Measurements from ENCODE around the gene LY6G6F. TPM values are rescaled to one million over a fixed set of nuclear protein-coding genes. Genes with fewer than 3 reads are reported as not detected.

LY6G6F gene
- total and polyA plus RNA-seq, 2 experiments from 2014 or later: not detected

DNA sequence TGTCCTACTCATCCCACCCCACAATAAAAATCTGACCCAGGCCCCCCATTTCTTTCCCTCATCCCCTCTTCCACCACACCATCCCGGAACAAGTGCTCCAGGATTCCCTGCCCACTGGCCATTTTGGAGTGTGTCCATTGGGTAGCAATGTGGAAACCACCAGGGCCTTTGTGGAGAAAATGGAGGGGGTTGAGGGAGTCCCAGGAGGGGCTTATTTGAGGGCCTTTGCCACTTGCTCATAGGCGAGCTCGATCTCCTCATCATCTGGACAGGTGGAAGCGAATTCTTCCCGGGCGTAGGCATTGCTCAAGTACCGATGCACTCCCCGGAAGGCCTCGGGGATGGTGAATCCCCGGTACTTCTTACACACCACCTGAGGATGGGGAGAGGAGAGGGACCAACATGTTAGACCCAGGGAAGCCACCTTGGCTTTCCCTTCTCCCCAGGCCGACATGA, 24.0 kb downstream of the LY6G6F start:
- DNase-seq (ENCODE audit: low spot score): no peak
- H3K4me2 ChIP-seq: peak overlapping the region; percentile 98
- peaks cover 22% of the 10 kb centered on the region for H3K79me2 ChIP-seq (replicated peaks; ENCODE audit: insufficient read depth)
- H3K4me3 ChIP-seq: peak overlapping the region; percentile 99
- H3K4me1 ChIP-seq (ENCODE audit: insufficient read depth): peaks cover 21% of the 10 kb centered on the region
- peaks cover 47% of the 10 kb centered on the region for H3F3A ChIP-seq (replicated peaks; ENCODE audit: low read depth)
- Mint-ChIP-seq H3K27ac (peak overlapping the region; percentile 96; the same call in 1 of the 2 replicates), H3K36me3 (ENCODE audit: low read depth) (peaks cover 62% of the 10 kb centered on the region), H3K4me3 (peak overlapping the region; percentile 93), H3K4me1 (peaks cover 30% of the 10 kb centered on the region), H3K27me3 (ENCODE audit: insufficient read depth, low read depth, poor library complexity) (peaks cover 19% of the 10 kb centered on the region), H3K9me3 (no peaks in the 10 kb centered on the region; the same call in 2 of the 3 replicates)
- H3K27ac ChIP-seq (ENCODE audit: low read depth): peak overlapping the region; percentile 79
- TF ChIP-seq STAT1 (IDR thresholded peaks at IDR 0.05; ENCODE audit: unreplicated experiment) (no peak), JUNB (IDR thresholded peaks at IDR 0.05; ENCODE audit: unreplicated experiment) (no peak), POLR2AphosphoS5 (IDR thresholded peaks at IDR 0.05; ENCODE audit: low read depth) (no peak), ZNF114 (CRISPR knock-in tag; IDR thresholded peaks at IDR 0.05) (no peak), ZNF331 (CRISPR knock-in tag; IDR thresholded peaks at IDR 0.05; ENCODE audit: low read depth) (no peak)
- H3K36me3 ChIP-seq (ENCODE audit: insufficient read depth): peaks cover 29% of the 10 kb centered on the region
- H2AFZ ChIP-seq: no peak overlapping the region
- H3K9me2 ChIP-seq (ENCODE audit: insufficient read depth): no peaks in the 10 kb centered on the region
- peaks cover 11% of the 10 kb centered on the region; the same call in 1 of the 2 replicates for H4K20me1 ChIP-seq (replicated peaks; ENCODE audit: insufficient read depth)
- ATAC-seq: no peak
- peaks cover 8% of the 10 kb centered on the region; the same call in 1 of the 2 replicates for H3K27me3 ChIP-seq (ENCODE audit: insufficient read depth)

GRCh38 chr6:31732029-31732428, 25.4 kb downstream of the LY6G6F start:
- peaks cover 51% of the 10 kb centered on the region for H3K36me3 Mint-ChIP-seq (ENCODE audit: low read depth)
- Histone ChIP-seq H3K4me1 (ENCODE audit: insufficient read depth) (peaks cover 26% of the 10 kb centered on the region), H3K27me3 (ENCODE audit: insufficient read depth) (peaks cover 8% of the 10 kb centered on the region; the same call in 1 of the 2 replicates), H3K4me3 (no peak overlapping the region), H3K9me2 (ENCODE audit: insufficient read depth) (no peaks in the 10 kb centered on the region), H3K79me2 (replicated peaks; ENCODE audit: insufficient read depth) (peaks cover 27% of the 10 kb centered on the region), H3K4me2 (no peak overlapping the region), H3K27ac (ENCODE audit: low read depth) (no peak overlapping the region), H4K20me1 (replicated peaks; ENCODE audit: insufficient read depth) (peaks cover 11% of the 10 kb centered on the region; the same call in 1 of the 2 replicates), H3F3A (replicated peaks; ENCODE audit: low read depth) (peaks cover 52% of the 10 kb centered on the region), H3K36me3 (ENCODE audit: insufficient read depth) (peaks cover 29% of the 10 kb centered on the region), H2AFZ (no peak overlapping the region)
- peaks cover 22% of the 10 kb centered on the region for H3K27me3 Mint-ChIP-seq (ENCODE audit: insufficient read depth, low read depth, poor library complexity)
- H3K4me1 Mint-ChIP-seq: peaks cover 36% of the 10 kb centered on the region
- ATAC-seq (no peak), DNase-seq (ENCODE audit: low spot score) (no peak)
- H3K4me3 Mint-ChIP-seq: no peak overlapping the region
- no peaks in the 10 kb centered on the region for H3K9me3 Mint-ChIP-seq
- no peak overlapping the region for H3K27ac Mint-ChIP-seq
- TF ChIP-seq ZNF114 (CRISPR knock-in tag; IDR thresholded peaks at IDR 0.05) (no peak), NANOG (IDR thresholded peaks at IDR 0.05; ENCODE audit: borderline replicate concordance) (no peak), POLR2AphosphoS5 (IDR thresholded peaks at IDR 0.05; ENCODE audit: low read depth) (no peak), JUNB (IDR thresholded peaks at IDR 0.05; ENCODE audit: unreplicated experiment) (no peak), ZNF331 (CRISPR knock-in tag; IDR thresholded peaks at IDR 0.05; ENCODE audit: low read depth) (no peak), ETS1 (IDR thresholded peaks at IDR 0.05) (no peak), EZH2phosphoT487 (IDR thresholded peaks at IDR 0.05; ENCODE audit: unreplicated experiment) (no peak), STAT1 (IDR thresholded peaks at IDR 0.05; ENCODE audit: unreplicated experiment) (no peak), EZH2 (IDR thresholded peaks at IDR 0.05; ENCODE audit: low read depth, unreplicated experiment) (no peak), CREB1 (CRISPR knock-in tag; IDR thresholded peaks at IDR 0.05; ENCODE audit: low read depth) (no peak)
- TF ChIP-seq, protein P1, sequence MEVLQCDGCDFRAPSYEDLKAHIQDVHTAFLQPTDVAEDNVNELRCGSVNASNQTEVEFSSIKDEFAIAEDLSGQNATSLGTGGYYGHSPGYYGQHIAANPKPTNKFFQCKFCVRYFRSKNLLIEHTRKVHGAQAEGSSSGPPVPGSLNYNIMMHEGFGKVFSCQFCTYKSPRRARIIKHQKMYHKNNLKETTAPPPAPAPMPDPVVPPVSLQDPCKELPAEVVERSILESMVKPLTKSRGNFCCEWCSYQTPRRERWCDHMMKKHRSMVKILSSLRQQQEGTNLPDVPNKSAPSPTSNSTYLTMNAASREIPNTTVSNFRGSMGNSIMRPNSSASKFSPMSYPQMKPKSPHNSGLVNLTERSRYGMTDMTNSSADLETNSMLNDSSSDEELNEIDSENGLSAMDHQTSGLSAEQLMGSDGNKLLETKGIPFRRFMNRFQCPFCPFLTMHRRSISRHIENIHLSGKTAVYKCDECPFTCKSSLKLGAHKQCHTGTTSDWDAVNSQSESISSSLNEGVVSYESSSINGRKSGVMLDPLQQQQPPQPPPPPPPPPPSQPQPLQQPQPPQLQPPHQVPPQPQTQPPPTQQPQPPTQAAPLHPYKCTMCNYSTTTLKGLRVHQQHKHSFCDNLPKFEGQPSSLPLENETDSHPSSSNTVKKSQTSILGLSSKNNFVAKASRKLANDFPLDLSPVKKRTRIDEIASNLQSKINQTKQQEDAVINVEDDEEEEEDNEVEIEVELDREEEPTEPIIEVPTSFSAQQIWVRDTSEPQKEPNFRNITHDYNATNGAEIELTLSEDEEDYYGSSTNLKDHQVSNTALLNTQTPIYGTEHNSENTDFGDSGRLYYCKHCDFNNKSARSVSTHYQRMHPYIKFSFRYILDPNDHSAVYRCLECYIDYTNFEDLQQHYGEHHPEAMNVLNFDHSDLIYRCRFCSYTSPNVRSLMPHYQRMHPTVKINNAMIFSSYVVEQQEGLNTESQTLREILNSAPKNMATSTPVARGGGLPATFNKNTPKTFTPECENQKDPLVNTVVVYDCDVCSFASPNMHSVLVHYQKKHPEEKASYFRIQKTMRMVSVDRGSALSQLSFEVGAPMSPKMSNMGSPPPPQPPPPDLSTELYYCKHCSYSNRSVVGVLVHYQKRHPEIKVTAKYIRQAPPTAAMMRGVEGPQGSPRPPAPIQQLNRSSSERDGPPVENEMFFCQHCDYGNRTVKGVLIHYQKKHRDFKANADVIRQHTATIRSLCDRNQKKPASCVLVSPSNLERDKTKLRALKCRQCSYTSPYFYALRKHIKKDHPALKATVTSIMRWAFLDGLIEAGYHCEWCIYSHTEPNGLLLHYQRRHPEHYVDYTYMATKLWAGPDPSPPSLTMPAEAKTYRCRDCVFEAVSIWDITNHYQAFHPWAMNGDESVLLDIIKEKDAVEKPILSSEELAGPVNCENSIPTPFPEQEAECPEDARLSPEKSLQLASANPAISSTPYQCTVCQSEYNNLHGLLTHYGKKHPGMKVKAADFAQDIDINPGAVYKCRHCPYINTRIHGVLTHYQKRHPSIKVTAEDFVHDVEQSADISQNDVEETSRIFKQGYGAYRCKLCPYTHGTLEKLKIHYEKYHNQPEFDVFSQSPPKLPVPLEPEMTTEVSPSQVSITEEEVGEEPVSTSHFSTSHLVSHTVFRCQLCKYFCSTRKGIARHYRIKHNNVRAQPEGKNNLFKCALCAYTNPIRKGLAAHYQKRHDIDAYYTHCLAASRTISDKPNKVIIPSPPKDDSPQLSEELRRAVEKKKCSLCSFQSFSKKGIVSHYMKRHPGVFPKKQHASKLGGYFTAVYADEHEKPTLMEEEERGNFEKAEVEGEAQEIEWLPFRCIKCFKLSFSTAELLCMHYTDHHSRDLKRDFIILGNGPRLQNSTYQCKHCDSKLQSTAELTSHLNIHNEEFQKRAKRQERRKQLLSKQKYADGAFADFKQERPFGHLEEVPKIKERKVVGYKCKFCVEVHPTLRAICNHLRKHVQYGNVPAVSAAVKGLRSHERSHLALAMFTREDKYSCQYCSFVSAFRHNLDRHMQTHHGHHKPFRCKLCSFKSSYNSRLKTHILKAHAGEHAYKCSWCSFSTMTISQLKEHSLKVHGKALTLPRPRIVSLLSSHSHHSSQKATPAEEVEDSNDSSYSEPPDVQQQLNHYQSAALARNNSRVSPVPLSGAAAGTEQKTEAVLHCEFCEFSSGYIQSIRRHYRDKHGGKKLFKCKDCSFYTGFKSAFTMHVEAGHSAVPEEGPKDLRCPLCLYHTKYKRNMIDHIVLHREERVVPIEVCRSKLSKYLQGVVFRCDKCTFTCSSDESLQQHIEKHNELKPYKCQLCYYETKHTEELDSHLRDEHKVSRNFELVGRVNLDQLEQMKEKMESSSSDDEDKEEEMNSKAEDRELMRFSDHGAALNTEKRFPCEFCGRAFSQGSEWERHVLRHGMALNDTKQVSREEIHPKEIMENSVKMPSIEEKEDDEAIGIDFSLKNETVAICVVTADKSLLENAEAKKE (CRISPR knock-in tag; IDR thresholded peaks at IDR 0.05): no peak
- TF ChIP-seq, protein P2, sequence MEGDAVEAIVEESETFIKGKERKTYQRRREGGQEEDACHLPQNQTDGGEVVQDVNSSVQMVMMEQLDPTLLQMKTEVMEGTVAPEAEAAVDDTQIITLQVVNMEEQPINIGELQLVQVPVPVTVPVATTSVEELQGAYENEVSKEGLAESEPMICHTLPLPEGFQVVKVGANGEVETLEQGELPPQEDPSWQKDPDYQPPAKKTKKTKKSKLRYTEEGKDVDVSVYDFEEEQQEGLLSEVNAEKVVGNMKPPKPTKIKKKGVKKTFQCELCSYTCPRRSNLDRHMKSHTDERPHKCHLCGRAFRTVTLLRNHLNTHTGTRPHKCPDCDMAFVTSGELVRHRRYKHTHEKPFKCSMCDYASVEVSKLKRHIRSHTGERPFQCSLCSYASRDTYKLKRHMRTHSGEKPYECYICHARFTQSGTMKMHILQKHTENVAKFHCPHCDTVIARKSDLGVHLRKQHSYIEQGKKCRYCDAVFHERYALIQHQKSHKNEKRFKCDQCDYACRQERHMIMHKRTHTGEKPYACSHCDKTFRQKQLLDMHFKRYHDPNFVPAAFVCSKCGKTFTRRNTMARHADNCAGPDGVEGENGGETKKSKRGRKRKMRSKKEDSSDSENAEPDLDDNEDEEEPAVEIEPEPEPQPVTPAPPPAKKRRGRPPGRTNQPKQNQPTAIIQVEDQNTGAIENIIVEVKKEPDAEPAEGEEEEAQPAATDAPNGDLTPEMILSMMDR (conservative IDR thresholded peaks at IDR 0.05; ENCODE audit: low read depth in 2 of 2): no peak
